SK-N-SH treated with all-trans-retinoic acid at 6 μM for 48 hours (cell line): Measurements from ENCODE around the gene APOL5.

Source experiments
- ESRRG ChIP-seq: fragments of 250-450 bp; sonication (Bioruptor Pico); IDR thresholded peaks from 2 replicates; pipeline ENCODE4 v1.6.1; 2021; ENCODE audit warnings: mild to moderate bottlenecking
- TCF4 ChIP-seq: fragments of 250-450 bp; sonication (Bioruptor Pico); IDR thresholded peaks from 2 replicates; pipeline ENCODE4 v1.8.0; 2021; ENCODE audit warnings: mild to moderate bottlenecking, moderate library complexity, borderline replicate concordance
- ZC3H10 ChIP-seq: fragments of 250-450 bp; sonication (Bioruptor Pico); IDR thresholded peaks from 2 replicates; pipeline ENCODE4 v1.5.1; 2021; ENCODE audit warnings: mild to moderate bottlenecking, moderate library complexity
- TF ChIP-seq, protein P1 (sequence below): fragments of 250-450 bp; sonication (Bioruptor Pico); IDR thresholded peaks from 2 replicates; pipeline ENCODE4 v1.5.1; 2020; ENCODE audit warnings: low read depth, mild to moderate bottlenecking, moderate library complexity

DNA sequence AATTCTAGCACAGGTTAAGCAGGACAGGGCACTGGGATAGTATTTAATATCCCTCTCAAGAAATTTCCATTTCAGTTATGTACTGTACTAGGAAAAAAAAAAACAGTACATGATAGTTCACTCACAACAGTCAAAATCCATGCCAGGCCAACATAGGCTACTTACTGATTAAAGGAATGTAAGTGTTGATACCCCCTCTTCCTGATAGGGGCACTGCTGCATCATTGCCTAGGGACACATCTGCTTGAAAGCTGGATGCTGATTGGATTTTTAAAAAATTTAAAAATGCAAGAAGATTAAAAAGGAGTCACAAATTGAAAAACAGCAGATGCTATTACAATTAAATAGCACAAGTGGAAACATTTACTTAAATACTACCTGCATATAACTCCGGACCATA is 43.4 kb downstream of the APOL5 start:
- TF ChIP-seq, protein P1, sequence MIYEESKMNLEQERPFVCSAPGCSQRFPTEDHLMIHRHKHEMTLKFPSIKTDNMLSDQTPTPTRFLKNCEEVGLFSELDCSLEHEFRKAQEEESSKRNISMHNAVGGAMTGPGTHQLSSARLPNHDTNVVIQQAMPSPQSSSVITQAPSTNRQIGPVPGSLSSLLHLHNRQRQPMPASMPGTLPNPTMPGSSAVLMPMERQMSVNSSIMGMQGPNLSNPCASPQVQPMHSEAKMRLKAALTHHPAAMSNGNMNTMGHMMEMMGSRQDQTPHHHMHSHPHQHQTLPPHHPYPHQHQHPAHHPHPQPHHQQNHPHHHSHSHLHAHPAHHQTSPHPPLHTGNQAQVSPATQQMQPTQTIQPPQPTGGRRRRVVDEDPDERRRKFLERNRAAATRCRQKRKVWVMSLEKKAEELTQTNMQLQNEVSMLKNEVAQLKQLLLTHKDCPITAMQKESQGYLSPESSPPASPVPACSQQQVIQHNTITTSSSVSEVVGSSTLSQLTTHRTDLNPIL (CRISPR knock-in tag), result no peak
- TF ChIP-seq ESRRG (CRISPR knock-in tag), result no peak
- TF ChIP-seq TCF4, result no peak
- no peak for TF ChIP-seq ZC3H10 (CRISPR knock-in tag)
